Activated naive CD4-positive, alpha-beta T cell treated with anti-CD3 and anti-CD28 coated beads for 36 hours (primary cell): ENCODE results near the gene TMEM242. TPM values are rescaled to one million over a fixed set of nuclear protein-coding genes. Genes with fewer than 3 reads are reported as not detected.

ENCODE experiments used
- CTCF ChIA-PET: fragments of 350-600 bp; sonication (Branson Sonifier 250); formaldehyde crosslinking; loops from one replicate; lab custom pipeline; 2021; ENCODE audit warnings: antibody characterized with exemption; lab: Charles Lee
- DNase-seq: peaks from one replicate; pipeline ENCODE4 v3.0.0-alpha.2; 2020
- H3K27ac Mint-ChIP-seq: one replicate; pipeline ENCODE4 v1.8.0; 2021; ENCODE audit warnings: mild to moderate bottlenecking, mixed read lengths
- H3K27me3 Mint-ChIP-seq: one replicate; pipeline ENCODE4 v1.8.0; 2021; ENCODE audit warnings: low read depth, mixed read lengths
- H3K36me3 Mint-ChIP-seq: one replicate; pipeline ENCODE4 v1.8.0; 2021; ENCODE audit warnings: low read depth, mixed read lengths
- H3K4me1 Mint-ChIP-seq: one replicate; pipeline ENCODE4 v1.8.0; 2021; ENCODE audit warnings: low read depth, mixed read lengths
- H3K4me3 Mint-ChIP-seq: one replicate; pipeline ENCODE4 v1.8.0; 2021; ENCODE audit warnings: mild to moderate bottlenecking, moderate library complexity, mixed read lengths
- H3K9me3 Mint-ChIP-seq: one replicate; pipeline ENCODE4 v1.8.0; 2021; ENCODE audit warnings: mixed read lengths
- intact Hi-C: fragments of 100-400 bp; cut with micrococcal nuclease; formaldehyde crosslinking; loops from one replicate; pipeline ENCODE4 v1.15.1; 2023
- total RNA-seq, 2 experiments: library from RNA; stranded (reverse); gene quantifications; one replicate each; pipeline ENCODE4 v1.2.3, GENCODE V29; 2021

The TMEM242 gene
- total RNA-seq, 2 experiments from 2014 or later = 9.3 to 10.3 TPM

DNA sequence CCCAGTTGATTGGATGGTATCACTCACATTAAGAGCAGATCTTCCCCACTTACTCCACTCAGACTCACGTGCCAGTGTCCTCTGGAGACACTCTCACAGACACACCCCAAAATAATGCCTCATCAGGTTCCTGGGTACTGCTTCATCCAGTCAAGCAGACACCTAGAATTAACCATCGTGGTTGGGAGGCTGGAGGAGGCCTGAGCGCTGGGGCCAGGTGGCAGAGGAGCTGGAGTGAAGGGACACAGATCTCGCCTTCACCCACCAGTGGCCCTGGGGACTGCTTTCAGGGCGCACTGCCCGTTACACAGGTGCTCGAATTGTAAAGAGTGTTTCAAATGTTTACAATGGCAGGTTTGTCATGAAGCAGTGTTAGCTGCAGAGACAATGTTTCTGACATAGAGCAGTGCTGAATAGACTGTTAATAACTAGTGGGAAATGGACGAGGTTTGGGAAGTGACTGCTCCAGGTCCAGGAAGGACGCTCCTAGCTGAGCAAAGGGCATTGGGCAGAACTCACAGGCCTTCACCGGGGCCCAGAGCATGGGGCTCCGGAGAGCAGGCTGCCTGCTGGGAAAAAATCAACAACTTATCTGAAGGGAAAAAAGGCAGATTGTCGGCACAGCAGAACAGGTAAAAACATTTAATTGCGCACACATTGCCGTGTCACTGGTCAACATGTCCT lies 38.4 kb downstream of the TMEM242 start:
- Mint-ChIP-seq H3K36me3 (no peaks in the 10 kb centered on the region), H3K4me3 (no peak overlapping the region), H3K9me3 (no peaks in the 10 kb centered on the region), H3K27me3 (no peaks in the 10 kb centered on the region), H3K4me1 (no peaks in the 10 kb centered on the region), H3K27ac (no peak overlapping the region)
- intact Hi-C loops = no loop called here
- CTCF ChIA-PET = interaction anchor here (0.6 kb wide), 1 partner anchor 54 kb away, joined by 5 read pairs; no protein-coding TSS in a partner anchor
- no peak for DNase-seq

- Mint-ChIP-seq H3K36me3 (no peaks in the 10 kb centered on the region), H3K4me1 (no peaks in the 10 kb centered on the region), H3K9me3 (no peaks in the 10 kb centered on the region), H3K4me3 (no peak overlapping the region), H3K27ac (no peak overlapping the region), H3K27me3 (no peaks in the 10 kb centered on the region)
- CTCF ChIA-PET = interaction anchor here (0.6 kb wide), 1 partner anchor 590 kb away, joined by 3 read pairs; no protein-coding TSS in a partner anchor
- no peak for DNase-seq
- intact Hi-C loops = no loop called here
Observed at GRCh38 chr6:157283900-157284737, 39.2 kb downstream of the TMEM242 start.

DNA sequence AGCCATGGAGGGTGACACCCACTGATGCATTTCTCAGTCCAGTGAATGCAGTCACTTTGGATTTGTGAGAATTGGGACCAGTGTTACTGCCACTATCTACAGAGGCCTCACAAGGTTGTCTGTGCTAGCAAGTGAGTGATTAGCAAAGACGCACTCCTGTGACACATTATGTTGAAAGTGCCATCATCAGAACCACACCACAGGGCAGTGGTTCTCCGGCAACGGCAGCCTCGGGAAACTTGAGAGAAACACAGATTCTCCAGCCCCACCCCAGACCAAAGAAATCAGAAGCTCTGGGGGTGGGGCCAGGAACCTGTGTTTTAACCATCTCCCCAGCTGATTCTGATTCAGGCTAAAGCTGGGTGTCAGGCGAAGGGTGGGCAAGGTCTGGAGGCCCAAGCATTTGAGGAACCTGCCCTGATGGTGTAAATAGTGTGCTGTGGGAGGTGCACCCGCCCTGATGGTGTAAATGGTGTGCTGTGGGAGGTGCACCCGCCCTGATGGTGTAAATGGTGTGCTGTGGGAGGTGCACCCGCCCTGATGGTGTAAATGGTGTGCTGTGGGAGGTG lies 39.9 kb downstream of the TMEM242 start:
- no peaks in the 10 kb centered on the region for H3K4me1 Mint-ChIP-seq
- no peaks in the 10 kb centered on the region for H3K27me3 Mint-ChIP-seq
- H3K27ac Mint-ChIP-seq = no peak overlapping the region
- no peak overlapping the region for H3K4me3 Mint-ChIP-seq
- no peak for DNase-seq
- intact Hi-C loops = no loop called here
- no peaks in the 10 kb centered on the region for H3K9me3 Mint-ChIP-seq
- CTCF ChIA-PET = no interaction called here
- H3K36me3 Mint-ChIP-seq = no peaks in the 10 kb centered on the region

DNA sequence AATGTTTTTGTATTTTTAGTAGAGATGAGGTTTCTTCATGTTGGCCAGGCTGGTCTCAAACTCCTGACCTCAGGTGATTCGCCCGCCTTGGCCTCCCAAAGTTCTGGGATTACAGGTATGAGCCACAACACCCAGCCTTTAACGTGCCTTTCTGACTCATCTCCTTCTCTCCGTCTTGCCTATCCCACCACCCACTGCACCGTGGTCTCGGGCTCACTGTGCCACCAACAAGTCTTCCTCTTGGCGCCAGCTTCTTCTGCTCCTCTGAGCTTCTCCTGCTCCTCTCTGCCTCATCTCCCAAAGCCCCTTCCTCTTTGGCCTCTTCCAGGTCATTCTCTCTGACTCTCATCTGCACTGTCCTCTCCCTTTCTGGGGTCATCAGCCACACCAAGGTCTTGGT lies 41.0 kb downstream of the TMEM242 start:
- no peaks in the 10 kb centered on the region for H3K27me3 Mint-ChIP-seq
- intact Hi-C loops = no loop called here
- H3K4me1 Mint-ChIP-seq = no peaks in the 10 kb centered on the region
- DNase-seq = no peak
- no peaks in the 10 kb centered on the region for H3K36me3 Mint-ChIP-seq
- no peak overlapping the region for H3K27ac Mint-ChIP-seq
- no peak overlapping the region for H3K4me3 Mint-ChIP-seq
- CTCF ChIA-PET = no interaction called here
- no peaks in the 10 kb centered on the region for H3K9me3 Mint-ChIP-seq

DNA sequence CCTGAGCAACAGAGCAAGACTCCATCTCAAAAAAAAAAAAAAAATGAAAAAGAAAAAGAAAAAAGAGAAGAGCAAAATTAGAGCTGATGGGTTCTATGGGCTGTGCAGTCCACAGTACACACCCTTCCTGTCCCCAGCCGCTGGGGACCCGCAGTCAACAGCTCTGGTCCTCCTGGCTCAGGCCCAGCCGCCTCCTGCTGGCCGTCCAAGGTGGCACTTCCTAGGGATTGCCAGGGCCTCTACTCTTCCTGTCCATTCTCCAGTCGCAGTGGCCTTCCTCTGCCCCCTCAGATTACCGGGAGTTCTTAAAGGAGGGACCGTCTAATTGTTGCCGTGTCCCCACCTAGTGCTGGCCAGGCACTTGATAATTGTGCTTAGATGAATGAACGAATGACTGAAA lies 41.7 kb downstream of the TMEM242 start:
- CTCF ChIA-PET = no interaction called here
- H3K4me3 Mint-ChIP-seq = no peak overlapping the region
- no peak for DNase-seq
- no peaks in the 10 kb centered on the region for H3K36me3 Mint-ChIP-seq
- H3K27me3 Mint-ChIP-seq = no peaks in the 10 kb centered on the region
- H3K9me3 Mint-ChIP-seq = no peaks in the 10 kb centered on the region
- intact Hi-C loops = no loop called here
- no peak overlapping the region for H3K27ac Mint-ChIP-seq
- H3K4me1 Mint-ChIP-seq = no peaks in the 10 kb centered on the region

DNA sequence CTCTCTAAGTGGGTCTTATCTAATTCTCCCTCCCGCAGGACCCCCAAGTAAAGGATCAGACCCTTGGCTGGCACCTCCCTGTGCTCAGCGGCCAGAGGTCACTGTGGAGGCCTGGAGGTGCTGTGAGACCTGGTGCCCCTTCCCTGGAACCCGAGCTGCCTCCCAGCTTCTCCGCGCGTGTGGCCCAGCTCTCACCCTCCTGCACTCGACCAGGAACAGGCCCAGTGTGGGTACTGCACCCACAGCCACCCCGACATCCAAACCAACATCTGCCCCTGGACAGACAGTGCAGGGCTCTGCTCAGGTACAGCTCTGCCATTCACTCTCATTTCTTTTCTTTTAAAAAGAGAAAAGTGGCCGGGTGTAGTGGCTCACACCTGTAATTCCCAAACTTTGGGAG lies 42.4 kb downstream of the TMEM242 start:
- H3K36me3 Mint-ChIP-seq = no peaks in the 10 kb centered on the region
- intact Hi-C loops = no loop called here
- no peaks in the 10 kb centered on the region for H3K9me3 Mint-ChIP-seq
- no peaks in the 10 kb centered on the region for H3K27me3 Mint-ChIP-seq
- no peak overlapping the region for H3K27ac Mint-ChIP-seq
- no peak overlapping the region for H3K4me3 Mint-ChIP-seq
- no peak for DNase-seq
- CTCF ChIA-PET = no interaction called here
- no peaks in the 10 kb centered on the region for H3K4me1 Mint-ChIP-seq

- no peak for DNase-seq
- CTCF ChIA-PET = no interaction called here
Observed at GRCh38 chr6:157280157-157280556, 43.2 kb downstream of the TMEM242 start.

DNA sequence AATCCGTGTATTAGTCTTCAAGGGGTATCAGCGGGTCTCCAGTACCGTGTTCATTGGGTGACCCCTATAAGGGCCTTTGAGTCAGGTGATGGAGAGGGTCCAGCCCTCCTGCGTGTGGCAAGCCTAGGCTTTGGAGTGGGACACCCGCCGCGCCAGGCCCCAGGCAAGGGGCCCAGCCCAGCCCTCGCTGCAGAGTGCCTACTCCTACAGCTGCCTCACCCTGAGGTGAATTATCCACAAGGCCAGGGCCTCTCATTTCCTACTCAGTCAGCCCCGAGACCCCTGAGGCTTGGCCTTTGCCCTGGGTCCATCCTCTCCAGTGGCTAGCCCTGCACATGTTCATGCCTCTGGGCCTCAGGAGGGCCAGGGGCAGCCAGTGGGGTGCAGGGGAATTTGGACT lies 45.1 kb downstream of the TMEM242 start:
- no peak for DNase-seq
- H3K27me3 Mint-ChIP-seq = no peaks in the 10 kb centered on the region
- CTCF ChIA-PET = interaction anchor here (0.6 kb wide), 1 partner anchor 1615 kb away, joined by 3 read pairs; no protein-coding TSS in a partner anchor
- H3K9me3 Mint-ChIP-seq = no peaks in the 10 kb centered on the region
- no peak overlapping the region for H3K4me3 Mint-ChIP-seq
- H3K4me1 Mint-ChIP-seq = peaks cover 5% of the 10 kb centered on the region
- H3K36me3 Mint-ChIP-seq = no peaks in the 10 kb centered on the region
- no peak overlapping the region for H3K27ac Mint-ChIP-seq
- intact Hi-C loops = loop anchor here (10.0 kb wide), 1 partner anchor 883 kb away; no protein-coding TSS in a partner anchor

More at GRCh38 chr6:157280157-157280556, 43.2 kb downstream of the TMEM242 start:
- intact Hi-C loops = no loop called here
- Mint-ChIP-seq H3K27me3 (no peaks in the 10 kb centered on the region), H3K4me1 (no peaks in the 10 kb centered on the region), H3K9me3 (no peaks in the 10 kb centered on the region), H3K27ac (no peak overlapping the region), H3K36me3 (no peaks in the 10 kb centered on the region), H3K4me3 (no peak overlapping the region)

DNA sequence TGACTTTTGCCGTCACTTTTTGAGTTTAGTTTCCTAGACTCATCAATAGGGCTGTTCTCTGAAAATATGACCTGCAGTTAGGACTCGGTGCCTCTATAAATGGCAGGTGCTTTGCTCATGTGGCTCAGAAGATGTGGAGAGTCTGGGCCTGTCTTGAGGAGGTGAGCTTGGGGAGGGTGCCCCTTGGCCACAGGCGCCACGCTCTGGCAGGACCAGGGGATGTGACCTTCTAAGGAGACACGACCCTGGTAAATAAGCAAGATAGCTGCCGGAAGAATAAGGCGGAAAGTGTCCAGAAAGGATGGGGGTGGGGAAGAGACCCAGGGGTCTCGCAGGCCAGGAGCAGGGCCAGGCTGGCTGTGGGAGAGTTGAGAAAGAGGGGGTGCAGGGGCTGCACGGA lies 46.6 kb downstream of the TMEM242 start:
- CTCF ChIA-PET = no interaction called here
- no peak overlapping the region for H3K4me3 Mint-ChIP-seq
- intact Hi-C loops = loop anchor here (10.0 kb wide), 1 partner anchor 882 kb away; no protein-coding TSS in a partner anchor

DNA sequence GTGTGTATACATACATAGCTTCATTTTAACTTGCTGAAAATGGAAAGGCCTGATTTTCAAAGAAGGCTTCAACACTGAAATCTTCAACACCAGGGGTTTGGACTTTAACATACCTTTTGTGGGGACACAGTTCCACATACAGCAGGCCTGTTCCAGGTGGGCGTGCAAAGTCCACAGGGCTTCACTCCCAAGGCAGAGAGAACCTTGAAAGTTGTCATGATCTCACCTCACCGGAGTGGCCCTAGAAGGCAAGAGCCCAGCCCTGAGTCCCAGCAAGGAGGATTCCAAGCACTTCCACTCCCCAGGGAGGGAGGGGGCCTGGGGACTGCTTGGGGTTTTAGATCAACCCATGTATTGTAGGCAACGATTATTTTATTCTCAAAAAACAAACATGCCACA lies 47.2 kb downstream of the TMEM242 start:
- CTCF ChIA-PET = interaction anchor here (0.7 to 1.2 kb wide), 4 partner anchors 15 to 136 kb away, joined by 3 read pairs; partner anchors contain the start of gene TMEM242
- Mint-ChIP-seq H3K27me3 (no peaks in the 10 kb centered on the region), H3K4me1 (peaks cover 5% of the 10 kb centered on the region), H3K27ac (no peak overlapping the region), H3K4me3 (no peak overlapping the region), H3K36me3 (no peaks in the 10 kb centered on the region), H3K9me3 (no peaks in the 10 kb centered on the region)
- intact Hi-C loops = loop anchor here (10.0 kb wide), 1 partner anchor 881 kb away; no protein-coding TSS in a partner anchor
- no peak for DNase-seq

More for the DNA sequence above, 46.6 kb downstream of the TMEM242 start:
- Mint-ChIP-seq H3K27me3 (no peaks in the 10 kb centered on the region), H3K27ac (no peak overlapping the region), H3K4me1 (peaks cover 5% of the 10 kb centered on the region), H3K36me3 (no peaks in the 10 kb centered on the region), H3K9me3 (no peaks in the 10 kb centered on the region)
- no peak for DNase-seq

GRCh38 chr6:157274471-157275226 lies 48.7 kb downstream of the TMEM242 start:
- H3K36me3 Mint-ChIP-seq = no peaks in the 10 kb centered on the region
- H3K4me3 Mint-ChIP-seq = peak overlapping the region; percentile 80
- peak overlapping the region; percentile 75 for H3K27ac Mint-ChIP-seq
- H3K4me1 Mint-ChIP-seq = peaks cover 5% of the 10 kb centered on the region
- DNase-seq = peak; percentile 86
- CTCF ChIA-PET = interaction anchor here (0.5 to 2.2 kb wide), 8 partner anchors 14 to 1467 kb away, joined by 3 to 8 read pairs (median 3); partner anchors contain the start of gene TMEM242
- intact Hi-C loops = loop anchor here (1.0 to 10.0 kb wide), 9 partner anchors 39 to 880 kb away; partner anchors contain the start of gene ARID1B
- H3K9me3 Mint-ChIP-seq = peaks cover 8% of the 10 kb centered on the region
- no peaks in the 10 kb centered on the region for H3K27me3 Mint-ChIP-seq
